ENCODE measurements around the gene ABCG1. TPM values are rescaled to one million over a fixed set of nuclear protein-coding genes. Genes with fewer than 3 reads are reported as not detected.

The ABCG1 gene
- total RNA-seq, 3 donors from 2014 or later: 10.6 to 26.2 (median 23.7) TPM

DNA sequence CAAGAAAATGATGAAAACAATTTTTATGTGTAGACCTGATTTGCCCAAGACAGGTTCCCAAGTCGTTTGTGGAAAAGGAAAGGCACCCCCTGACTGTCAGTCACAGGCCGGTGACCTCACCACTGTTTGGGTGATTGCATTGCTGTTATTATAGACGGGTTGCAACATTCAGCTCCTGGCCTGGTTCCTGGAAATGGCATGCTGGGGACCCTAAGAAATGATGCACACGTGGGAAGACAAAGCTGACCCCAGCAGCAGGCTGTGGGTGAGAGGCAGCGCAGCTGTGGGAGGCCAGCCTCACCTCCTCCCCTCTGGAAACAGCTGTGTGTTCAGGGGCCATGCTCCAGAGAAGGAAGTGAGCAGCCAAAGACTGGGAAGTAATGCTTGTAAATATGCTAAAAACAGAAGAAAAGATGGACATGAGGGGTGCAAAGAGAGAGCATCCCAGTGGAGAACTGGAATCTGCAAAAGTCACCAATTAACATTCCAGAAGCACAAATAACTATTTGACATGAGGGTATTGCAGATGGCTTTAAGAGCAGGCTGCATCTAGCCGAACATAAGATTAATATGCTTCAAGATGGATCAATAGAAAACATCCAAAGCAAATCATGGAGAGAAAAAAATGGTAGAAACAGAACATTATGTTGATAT, 23.4 kb upstream of the ABCG1 start:
- TF ChIP-seq POLR2A (IDR thresholded peaks at IDR 0.05): no peak
- TF ChIP-seq, protein P1, sequence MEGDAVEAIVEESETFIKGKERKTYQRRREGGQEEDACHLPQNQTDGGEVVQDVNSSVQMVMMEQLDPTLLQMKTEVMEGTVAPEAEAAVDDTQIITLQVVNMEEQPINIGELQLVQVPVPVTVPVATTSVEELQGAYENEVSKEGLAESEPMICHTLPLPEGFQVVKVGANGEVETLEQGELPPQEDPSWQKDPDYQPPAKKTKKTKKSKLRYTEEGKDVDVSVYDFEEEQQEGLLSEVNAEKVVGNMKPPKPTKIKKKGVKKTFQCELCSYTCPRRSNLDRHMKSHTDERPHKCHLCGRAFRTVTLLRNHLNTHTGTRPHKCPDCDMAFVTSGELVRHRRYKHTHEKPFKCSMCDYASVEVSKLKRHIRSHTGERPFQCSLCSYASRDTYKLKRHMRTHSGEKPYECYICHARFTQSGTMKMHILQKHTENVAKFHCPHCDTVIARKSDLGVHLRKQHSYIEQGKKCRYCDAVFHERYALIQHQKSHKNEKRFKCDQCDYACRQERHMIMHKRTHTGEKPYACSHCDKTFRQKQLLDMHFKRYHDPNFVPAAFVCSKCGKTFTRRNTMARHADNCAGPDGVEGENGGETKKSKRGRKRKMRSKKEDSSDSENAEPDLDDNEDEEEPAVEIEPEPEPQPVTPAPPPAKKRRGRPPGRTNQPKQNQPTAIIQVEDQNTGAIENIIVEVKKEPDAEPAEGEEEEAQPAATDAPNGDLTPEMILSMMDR (IDR thresholded peaks at IDR 0.05): no peak
- TF ChIP-seq POLR2AphosphoS5 (IDR thresholded peaks at IDR 0.05): no peak
- H3K27ac ChIP-seq: no peak overlapping the region
- no peak overlapping the region for H3K4me3 ChIP-seq
- no peaks in the 10 kb centered on the region for H3K27me3 ChIP-seq
- peak in 1 of 2 donors; percentile 17 for DNase-seq (ENCODE audit: low spot score in 2 of 2)
- H3K9me3 ChIP-seq: no peaks in the 10 kb centered on the region
- H3K4me1 ChIP-seq: peaks cover 4 to 10% of the 10 kb centered on the region in 2 donors
- intact Hi-C loops (cut with DNase I; ENCODE audit: low total_unique reads): no loop called here
- H3K36me3 ChIP-seq: no peaks in the 10 kb centered on the region

DNA sequence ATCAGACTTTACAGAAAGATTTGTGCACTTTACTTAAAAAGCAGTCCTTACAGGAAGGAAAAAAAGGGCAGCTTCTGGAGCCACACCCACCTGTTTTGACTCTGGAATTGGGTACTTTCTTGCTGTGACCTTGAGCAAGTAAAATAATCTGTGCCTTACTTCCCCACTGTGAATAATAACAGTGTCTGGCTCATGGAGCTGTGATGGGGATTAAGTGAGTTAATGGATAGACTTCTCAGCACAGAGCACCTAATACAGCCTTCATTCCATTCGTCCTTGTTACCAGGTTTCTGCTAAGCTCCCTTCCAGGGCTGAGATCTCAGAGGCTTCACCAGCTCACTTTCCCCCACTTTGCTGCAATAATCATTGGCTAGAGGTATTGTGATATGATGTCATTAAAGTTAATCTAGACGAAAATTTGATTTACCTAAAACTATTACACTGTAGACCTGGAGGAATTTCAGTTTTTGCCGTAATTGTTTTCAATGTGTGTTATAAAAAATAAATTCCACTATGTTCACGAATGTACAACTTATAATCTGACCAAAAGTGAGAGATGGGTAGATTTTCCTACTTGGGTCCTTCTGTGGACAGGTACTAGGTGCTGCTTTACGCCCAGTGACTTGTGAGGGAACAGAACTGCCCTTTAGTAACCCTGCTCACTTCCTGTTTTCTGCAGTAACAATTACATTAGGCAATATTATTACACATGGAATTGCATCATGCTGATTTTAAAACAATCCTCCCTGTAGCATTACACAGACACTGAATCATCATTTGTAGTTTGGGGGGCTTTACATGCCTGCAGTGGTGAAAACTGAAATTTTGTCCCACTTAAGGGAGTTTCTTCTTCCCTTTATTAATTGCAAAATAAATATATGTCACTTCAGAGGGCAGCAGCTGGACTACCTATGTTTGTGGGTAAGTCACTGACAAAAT, 19.7 kb upstream of the ABCG1 start:
- no peak overlapping the region for H3K4me3 ChIP-seq
- no peak for DNase-seq (ENCODE audit: low spot score in 2 of 2)
- no peaks in the 10 kb centered on the region for H3K27me3 ChIP-seq
- TF ChIP-seq POLR2A (IDR thresholded peaks at IDR 0.05) (no peak), POLR2AphosphoS5 (IDR thresholded peaks at IDR 0.05) (peak in 2 of 3 donors; percentile 17 to 34)
- H3K27ac ChIP-seq: peak overlapping the region; percentile 33 to 55
- no peaks in the 10 kb centered on the region for H3K9me3 ChIP-seq
- intact Hi-C loops (cut with DNase I; ENCODE audit: low total_unique reads): no loop called here
- no peaks in the 10 kb centered on the region for H3K36me3 ChIP-seq
- H3K4me1 ChIP-seq: peaks cover 4 to 10% of the 10 kb centered on the region in 2 donors

DNA sequence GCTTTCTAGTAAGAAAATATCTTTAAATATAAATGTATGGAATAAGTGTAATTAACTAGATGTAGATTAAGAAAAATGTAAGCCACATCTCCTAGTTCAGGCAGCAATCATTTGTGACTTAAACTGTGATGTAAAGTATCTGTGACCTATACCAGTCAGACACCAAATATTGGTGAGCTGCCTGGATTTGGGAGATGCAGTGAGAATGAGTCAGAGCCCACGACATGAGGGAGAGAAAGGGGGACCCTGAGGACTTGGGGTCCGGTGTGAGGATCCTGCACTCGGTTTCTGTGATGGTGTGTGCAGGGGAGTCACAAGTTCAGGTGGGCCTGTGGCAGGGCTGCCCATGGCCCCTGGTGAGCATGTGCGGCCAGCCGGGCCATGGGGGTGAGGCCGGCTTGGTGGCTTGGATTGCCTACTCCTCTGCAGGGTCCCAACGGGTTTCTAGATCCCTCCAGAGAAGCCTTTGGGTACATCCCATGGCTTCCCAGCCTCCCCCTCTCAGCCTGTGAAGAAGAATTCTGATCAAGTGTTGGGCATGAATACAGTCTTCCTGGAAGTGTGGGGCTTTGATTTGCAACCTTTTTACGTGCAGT, 19.0 kb upstream of the ABCG1 start:
- intact Hi-C loops (cut with DNase I; ENCODE audit: low total_unique reads): no loop called here
- TF ChIP-seq POLR2AphosphoS5 (IDR thresholded peaks at IDR 0.05) (no peak), POLR2A (IDR thresholded peaks at IDR 0.05) (no peak)
- TF ChIP-seq, protein P1 (IDR thresholded peaks at IDR 0.05): no peak
- DNase-seq (ENCODE audit: low spot score in 2 of 2): no peak

DNA sequence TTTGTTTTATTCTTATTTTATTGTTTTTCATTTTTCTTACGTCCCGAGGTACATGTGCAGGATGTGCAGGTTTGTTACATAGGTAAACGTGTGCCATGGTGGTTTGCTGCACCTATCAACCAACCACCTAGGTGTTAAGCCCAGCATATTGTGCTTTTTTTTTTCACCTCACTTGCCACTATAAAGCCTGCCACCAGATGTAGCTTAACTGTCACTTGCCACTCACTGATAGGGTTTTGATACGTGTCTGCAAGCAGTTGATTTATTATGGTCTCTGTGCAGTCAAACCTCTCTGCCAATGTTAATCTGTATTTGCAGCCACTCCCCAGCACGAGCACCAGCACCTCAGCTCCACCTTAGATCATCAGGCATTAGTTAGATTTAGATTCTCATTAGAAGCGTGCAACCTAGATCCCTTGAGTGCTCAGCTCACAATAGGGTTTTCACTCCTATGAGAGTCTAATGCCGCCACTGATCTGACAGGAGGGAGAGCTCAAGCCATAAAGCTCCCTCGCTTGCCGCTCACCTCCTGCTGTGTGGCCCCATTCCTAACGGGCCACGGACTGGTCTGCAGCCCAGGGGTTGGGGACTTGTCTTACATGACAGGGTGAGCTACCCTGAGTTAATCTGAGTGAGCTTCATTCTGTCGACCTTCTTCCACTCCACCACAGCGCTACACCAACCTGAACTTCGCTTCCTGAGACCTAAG, 17.9 kb upstream of the ABCG1 start:
- no peaks in the 10 kb centered on the region for H3K9me3 ChIP-seq
- TF ChIP-seq, protein P1 (IDR thresholded peaks at IDR 0.05): no peak
- no peak for TF ChIP-seq POLR2A (IDR thresholded peaks at IDR 0.05)
- no peak for TF ChIP-seq POLR2AphosphoS5 (IDR thresholded peaks at IDR 0.05)
- no peaks in the 10 kb centered on the region for H3K27me3 ChIP-seq
- intact Hi-C loops (cut with DNase I; ENCODE audit: low total_unique reads): no loop called here
- peaks cover 4 to 10% of the 10 kb centered on the region in 2 donors for H3K4me1 ChIP-seq
- H3K4me3 ChIP-seq: no peak overlapping the region
- H3K27ac ChIP-seq: no peak overlapping the region
- DNase-seq (ENCODE audit: low spot score in 2 of 2): peak in 1 of 2 donors; percentile 3
- no peaks in the 10 kb centered on the region for H3K36me3 ChIP-seq

More for the DNA sequence above, 19.0 kb upstream of the ABCG1 start:
- peak overlapping the region; percentile 15 to 74 for H3K27ac ChIP-seq
- no peaks in the 10 kb centered on the region for H3K36me3 ChIP-seq
- peaks cover 4 to 10% of the 10 kb centered on the region in 2 donors for H3K4me1 ChIP-seq
- H3K4me3 ChIP-seq: no peak overlapping the region
- no peaks in the 10 kb centered on the region for H3K9me3 ChIP-seq
- no peaks in the 10 kb centered on the region for H3K27me3 ChIP-seq

DNA sequence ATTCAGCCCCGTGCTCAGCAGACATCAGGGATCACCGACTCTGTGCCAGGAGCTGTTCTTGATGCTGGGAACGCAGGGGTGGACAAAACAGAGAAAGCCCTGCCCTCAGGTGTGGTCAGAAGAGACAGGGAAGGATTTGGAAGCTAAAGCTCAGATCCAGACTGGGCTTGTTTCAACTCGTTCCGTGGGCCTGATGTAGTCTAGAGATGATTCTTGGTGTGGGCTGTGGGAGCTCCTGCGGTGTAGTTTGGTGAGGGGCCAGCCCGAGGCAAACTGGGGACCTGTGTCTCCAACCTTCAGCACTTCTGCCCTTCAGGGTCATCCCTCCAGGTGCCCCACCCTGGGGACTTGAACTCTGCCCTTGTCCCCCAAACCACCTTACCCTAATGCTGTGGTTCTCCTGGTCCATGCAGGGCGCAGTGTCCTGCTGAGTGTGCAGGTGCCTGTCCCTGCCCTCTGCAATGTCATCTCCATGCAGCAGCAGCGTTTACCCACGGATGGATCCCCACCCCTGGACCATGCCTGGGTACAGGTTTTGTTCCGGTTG, 17.3 kb upstream of the ABCG1 start:
- H3K4me3 ChIP-seq: no peak overlapping the region
- no peaks in the 10 kb centered on the region for H3K36me3 ChIP-seq
- no peak for DNase-seq (ENCODE audit: low spot score in 2 of 2)
- no peak for TF ChIP-seq POLR2AphosphoS5 (IDR thresholded peaks at IDR 0.05)
- TF ChIP-seq, protein P1 (IDR thresholded peaks at IDR 0.05): no peak
- TF ChIP-seq POLR2A (IDR thresholded peaks at IDR 0.05): no peak
- intact Hi-C loops (cut with DNase I; ENCODE audit: low total_unique reads): no loop called here
- H3K27me3 ChIP-seq: no peaks in the 10 kb centered on the region
- H3K9me3 ChIP-seq: no peaks in the 10 kb centered on the region
- peaks cover 4 to 10% of the 10 kb centered on the region in 2 donors for H3K4me1 ChIP-seq
- no peak overlapping the region for H3K27ac ChIP-seq
